HCT116 (cell line): Measurements from ENCODE around the gene IRF2BP1. TPM values are rescaled to one million over a fixed set of nuclear protein-coding genes. Genes with fewer than 3 reads are reported as not detected.

ENCODE experiments used
- ATAC-seq: fragments of 200-7000 bp; cut with Tn5 transposase; 2 replicates; pipeline ENCODE4 v1.9.1; 2020; ENCODE audit warnings: mild to moderate bottlenecking, moderate library complexity
- BruUV-seq: library from RNA; stranded (reverse); fragments of 400-500 nt; replicated peaks from 2 replicates; lab custom pipeline; 2021; lab: Mats Ljungman, UMichigan
- CTCF ChIA-PET: fragments of 300-600 bp; sonication (Branson Sonifier 250); formaldehyde crosslinking; loops from one replicate; lab custom pipeline; 2021; ENCODE audit warnings: antibody characterized with exemption; lab: Charles Lee
- POLR2A ChIA-PET: fragments of 300-600, 350-600 bp; sonication (Branson Sonifier 250); formaldehyde crosslinking; loops from one replicate; lab custom pipeline; 2021; ENCODE audit warnings: antibody characterized with exemption; lab: Charles Lee
- RAD21 ChIA-PET, 2 experiments: fragments of 300-600 bp; sonication (Branson Sonifier 250); formaldehyde crosslinking; loops; one replicate each; lab custom pipeline; 2023; ENCODE audit warnings: low total read pairs in 2 of 2; ENCODE audit not compliant: uncharacterized antibody in 2 of 2, unreplicated experiment in 2 of 2, low non-redundant PET in 1 of 2; lab: Charles Lee
- DNase-seq: peaks from one replicate; pipeline ENCODE4 v3.0.0-alpha.2; 2010; ENCODE audit warnings: low read depth, low spot score
- H2AFZ ChIP-seq: fragments of 200-600 bp; shearing (Covaris generic), sonication (generic); 2 replicates; pipeline ENCODE4 v1.6.1; 2017; ENCODE audit warnings: low read depth, mixed run types, mixed read lengths, antibody characterized with exemption, low read length; ENCODE audit not compliant: poor library complexity, severe bottlenecking
- H3K27ac ChIP-seq: 2 replicates; pipeline ENCODE4 v1.5.1; 2012; ENCODE audit warnings: low read depth, low read length
- H3K27me3 ChIP-seq: fragments of 200-600 bp; sonication (generic); 2 replicates; pipeline ENCODE4 v1.6.1; 2016; ENCODE audit warnings: mixed run types, low read length, mixed read lengths; ENCODE audit not compliant: insufficient read depth
- H3K36me3 ChIP-seq, 2 experiments: fragments of 200-500 bp in 1 of 2; fragments of 200-600 bp in 1 of 2; sonication (Bioruptor generic) in 1 of 2; sonication (generic) in 1 of 2; 2 replicates each; pipeline versions ENCODE4 v1.5.1 to v1.6.1; 2014 to 2016; ENCODE audit warnings: low read length in 2 of 2, inconsistent platforms in 1 of 2, mixed read lengths in 1 of 2, mixed run types in 1 of 2; ENCODE audit not compliant: insufficient read depth in 2 of 2, control insufficient read depth in 1 of 2
- H3K4me1 ChIP-seq, 2 experiments: fragments of 200-600 bp in 1 of 2; sonication (generic) in 1 of 2; 2 replicates each; pipeline versions ENCODE4 v1.5.1 to v1.6.1; 2012 to 2017; ENCODE audit warnings: low read length in 2 of 2, inconsistent platforms in 1 of 2, mild to moderate bottlenecking in 1 of 2, mixed read lengths in 1 of 2, mixed run types in 1 of 2, moderate library complexity in 1 of 2; ENCODE audit not compliant: insufficient read depth in 2 of 2, control insufficient read depth in 1 of 2
- H3K4me2 ChIP-seq: fragments of 200-600 bp; sonication (generic); 2 replicates; pipeline ENCODE4 v1.6.1; 2017; ENCODE audit warnings: mixed run types, low read length, mixed read lengths
- H3K4me3 ChIP-seq, 2 experiments: fragments of 200-600 bp in 1 of 2; sonication (generic) in 1 of 2; replicated peaks in 1 of 2; 2 replicates each; pipeline ENCODE4 v1.5.1; 2011 to 2016; ENCODE audit warnings: low read length in 2 of 2, control low read depth in 1 of 2, low read depth in 1 of 2, mild to moderate bottlenecking in 1 of 2, mixed read lengths in 1 of 2, mixed run types in 1 of 2
- H3K79me2 ChIP-seq: fragments of 200-600 bp; sonication (generic); 2 replicates; pipeline ENCODE4 v1.6.1; 2017; ENCODE audit warnings: mild to moderate bottlenecking, mixed run types, low read length, moderate library complexity, mixed read lengths; ENCODE audit not compliant: insufficient read depth
- H3K9ac ChIP-seq: fragments of 200-600 bp; sonication (generic); 2 replicates; pipeline ENCODE4 v1.6.1; 2016; ENCODE audit warnings: low read length, mixed read lengths
- H3K9me2 ChIP-seq: fragments of 200-600 bp; sonication (generic), shearing (Covaris generic); 2 replicates; pipeline ENCODE4 v1.6.1; 2017; ENCODE audit warnings: mixed run types, mild to moderate bottlenecking, moderate library complexity; ENCODE audit not compliant: insufficient read depth
- H3K9me3 ChIP-seq, 2 experiments: fragments of 200-500 bp in 1 of 2; fragments of 200-600 bp in 1 of 2; sonication (Bioruptor generic) in 1 of 2; sonication (generic) in 1 of 2; 2 replicates each; pipeline ENCODE4 v1.6.1; 2014 to 2017; ENCODE audit warnings: low read length in 2 of 2, mixed read lengths in 2 of 2, inconsistent platforms in 1 of 2, low read depth in 1 of 2, mild to moderate bottlenecking in 1 of 2, mixed run types in 1 of 2, moderate library complexity in 1 of 2; ENCODE audit not compliant: control insufficient read depth in 1 of 2, insufficient read depth in 1 of 2
- H4K20me1 ChIP-seq: fragments of 200-600 bp; sonication (generic), shearing (Covaris generic); 2 replicates; pipeline ENCODE4 v1.6.1; 2017; ENCODE audit warnings: mixed run types, mild to moderate bottlenecking, moderate library complexity; ENCODE audit not compliant: insufficient read depth
- CBX3 ChIP-seq: IDR thresholded peaks from 2 replicates; pipeline ENCODE4 v1.6.1; 2012; ENCODE audit warnings: low read depth
- POLR2A ChIP-seq: IDR thresholded peaks from 2 replicates; pipeline ENCODE4 v1.7.0; 2011; ENCODE audit warnings: borderline replicate concordance; ENCODE audit not compliant: insufficient read depth, insufficient read length; ENCODE audit errors: extremely low read depth
- TCF7L2 ChIP-seq: IDR thresholded peaks from 2 replicates; pipeline ENCODE4 v1.7.0; 2011; ENCODE audit warnings: borderline replicate concordance, inconsistent platforms; ENCODE audit not compliant: insufficient read depth, insufficient read length; ENCODE audit errors: extremely low read depth
- ZFX ChIP-seq: fragments of 450-650 bp; IDR thresholded peaks from 2 replicates; pipeline ENCODE4 v1.6.1; 2017
- ZNF274 ChIP-seq: fragments of 200-500 bp; sonication (Bioruptor generic); IDR thresholded peaks from 2 replicates; pipeline ENCODE4 v1.6.1; 2014; ENCODE audit warnings: mild to moderate bottlenecking, low read depth, low read length, inconsistent platforms
- intact Hi-C: fragments of 100-400 bp; cut with micrococcal nuclease; formaldehyde crosslinking; loops from 2 replicates; pipeline ENCODE4 v1.10.0; 2022
- total RNA-seq: library from RNA; stranded (reverse); gene quantifications from one replicate; pipeline ENCODE4 v1.2.1, GENCODE V29; 2021; ENCODE audit not compliant: unreplicated experiment
- TF ChIP-seq, protein P1 (sequence below): IDR thresholded peaks from 2 replicates; pipeline ENCODE4 v1.6.1; 2012; ENCODE audit warnings: low read depth

The IRF2BP1 gene
- total RNA-seq, 1 experiment from 2014 or later: 33.9 TPM

DNA sequence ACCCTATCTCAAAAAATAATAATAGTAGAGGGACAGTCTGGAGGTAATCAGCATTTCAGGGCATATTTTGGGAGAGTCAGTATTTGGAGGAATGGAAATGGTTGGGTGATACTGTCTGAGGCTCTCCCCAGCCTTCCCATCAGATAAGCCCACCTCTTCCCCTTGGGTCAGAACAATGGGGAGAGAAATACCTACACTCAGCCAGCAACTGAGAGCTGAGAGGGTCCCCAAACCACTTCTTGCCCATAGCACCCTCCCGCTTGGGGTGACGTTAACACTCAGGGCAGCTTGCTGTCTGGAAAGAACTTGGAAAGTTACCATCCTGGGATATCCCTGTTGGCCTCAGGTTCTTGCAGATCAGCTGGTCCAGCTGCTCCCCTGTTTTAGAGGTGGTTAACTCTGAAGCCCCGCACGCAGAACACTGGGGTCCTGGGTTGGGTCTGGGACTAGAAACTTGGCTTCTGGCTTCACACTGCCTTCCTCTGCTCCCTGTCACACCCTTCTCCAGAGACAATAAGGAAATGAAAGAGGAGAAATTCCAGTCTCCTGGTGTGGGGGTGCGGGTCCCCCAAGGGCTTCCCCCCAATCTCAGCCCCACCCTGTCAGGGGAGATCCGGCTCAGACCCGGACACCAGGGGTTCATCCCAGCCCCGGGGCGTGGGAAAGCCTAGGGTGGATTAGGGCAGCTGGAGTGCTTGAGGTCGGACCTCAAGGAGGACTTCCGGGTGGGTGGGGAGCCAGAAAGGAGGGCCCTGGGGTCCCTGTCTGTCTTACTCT lies 19.4 kb downstream of the IRF2BP1 start:
- Histone ChIP-seq H4K20me1 (no peaks in the 10 kb centered on the region), H3K9me3 (no peaks in the 10 kb centered on the region), H3K4me1 (peaks cover 6 to 36% of the 10 kb centered on the region in 2 experiments; a peak in 3 of 4 replicates), H3K36me3 (no peaks in the 10 kb centered on the region), H3K27ac (no peak overlapping the region), H3K27me3 (no peaks in the 10 kb centered on the region), H3K79me2 (peaks cover 13% of the 10 kb centered on the region), H3K9me2 (no peaks in the 10 kb centered on the region), H2AFZ (no peak overlapping the region), H3K9ac (no peak overlapping the region), H3K4me3 (no peak overlapping the region), H3K4me2 (no peak overlapping the region)
- ChIA-PET POLR2A (no interaction called here), RAD21 (no interaction called here), CTCF (interaction anchor here (2.4 kb wide), 1 partner anchor 162 kb away, joined by 5 read pairs; no protein-coding TSS in a partner anchor)
- no peak for TF ChIP-seq CBX3
- intact Hi-C loops: no loop called here
- no TSS peak for BruUV-seq
- no peak for ATAC-seq
- DNase-seq: no peak

DNA sequence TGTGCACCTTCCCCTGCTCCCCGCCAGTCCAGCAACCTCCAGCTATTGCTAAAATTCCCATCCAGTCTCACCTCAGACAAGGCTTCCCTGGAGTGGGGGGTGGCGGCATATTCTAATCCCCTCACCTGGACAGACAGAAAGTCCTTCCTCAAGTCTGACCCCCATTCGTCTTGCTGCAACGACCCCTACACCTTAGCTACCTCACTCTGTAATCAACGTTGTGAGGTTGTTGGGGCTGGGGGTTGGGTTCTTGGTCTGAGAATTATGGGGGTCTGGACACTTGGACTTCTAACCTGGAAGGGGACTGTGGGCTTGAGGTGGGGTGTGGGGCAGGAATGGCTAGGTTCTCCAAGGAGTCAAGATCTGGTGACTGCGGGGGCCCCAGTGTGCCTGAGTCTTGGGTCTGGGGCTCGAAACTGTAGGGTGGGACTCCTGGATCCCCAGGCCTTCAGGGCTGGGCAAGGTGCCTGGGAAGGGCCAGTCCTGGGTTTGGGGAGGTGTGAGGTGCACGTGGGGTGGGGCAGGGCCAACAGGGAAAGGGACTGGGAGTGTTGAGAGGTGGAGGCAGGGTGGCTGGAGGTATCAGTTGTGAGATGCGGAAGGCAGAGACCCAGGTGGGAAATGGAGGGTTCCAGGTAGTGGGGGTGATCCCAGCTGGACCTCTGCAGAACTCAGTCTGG lies 20.5 kb downstream of the IRF2BP1 start:
- POLR2A ChIA-PET: interaction anchor here (2.6 to 2.9 kb wide), 2 partner anchors 16 to 21 kb away, joined by 13 to 24 read pairs; partner anchors contain the start of gene IRF2BP1
- Histone ChIP-seq H3K4me2 (peak overlapping the region; percentile 81), H3K4me1 (peaks cover 11 to 35% of the 10 kb centered on the region in 2 experiments), H3K4me3 (no peak overlapping the region; a peak in 1 of 4 replicates), H3K36me3 (peaks cover 2 to 3% of the 10 kb centered on the region in 2 experiments; a peak in 1 of 4 replicates), H3K27ac (no peak overlapping the region), H2AFZ (no peak overlapping the region), H3K27me3 (no peaks in the 10 kb centered on the region), H4K20me1 (no peaks in the 10 kb centered on the region), H3K9me2 (no peaks in the 10 kb centered on the region), H3K79me2 (peaks cover 25% of the 10 kb centered on the region), H3K9me3 (no peaks in the 10 kb centered on the region)
- no TSS peak for BruUV-seq
- CTCF ChIA-PET: interaction anchor here (1.2 to 3.6 kb wide), 4 partner anchors 16 to 164 kb away, joined by 3 to 45 read pairs (median 16); partner anchors contain the start of gene IRF2BP1
- RAD21 ChIA-PET: no interaction called here
- DNase-seq: no peak
- ATAC-seq: no peak
- intact Hi-C loops: no loop called here
- no peak for TF ChIP-seq ZNF274
- TF ChIP-seq, protein P1, sequence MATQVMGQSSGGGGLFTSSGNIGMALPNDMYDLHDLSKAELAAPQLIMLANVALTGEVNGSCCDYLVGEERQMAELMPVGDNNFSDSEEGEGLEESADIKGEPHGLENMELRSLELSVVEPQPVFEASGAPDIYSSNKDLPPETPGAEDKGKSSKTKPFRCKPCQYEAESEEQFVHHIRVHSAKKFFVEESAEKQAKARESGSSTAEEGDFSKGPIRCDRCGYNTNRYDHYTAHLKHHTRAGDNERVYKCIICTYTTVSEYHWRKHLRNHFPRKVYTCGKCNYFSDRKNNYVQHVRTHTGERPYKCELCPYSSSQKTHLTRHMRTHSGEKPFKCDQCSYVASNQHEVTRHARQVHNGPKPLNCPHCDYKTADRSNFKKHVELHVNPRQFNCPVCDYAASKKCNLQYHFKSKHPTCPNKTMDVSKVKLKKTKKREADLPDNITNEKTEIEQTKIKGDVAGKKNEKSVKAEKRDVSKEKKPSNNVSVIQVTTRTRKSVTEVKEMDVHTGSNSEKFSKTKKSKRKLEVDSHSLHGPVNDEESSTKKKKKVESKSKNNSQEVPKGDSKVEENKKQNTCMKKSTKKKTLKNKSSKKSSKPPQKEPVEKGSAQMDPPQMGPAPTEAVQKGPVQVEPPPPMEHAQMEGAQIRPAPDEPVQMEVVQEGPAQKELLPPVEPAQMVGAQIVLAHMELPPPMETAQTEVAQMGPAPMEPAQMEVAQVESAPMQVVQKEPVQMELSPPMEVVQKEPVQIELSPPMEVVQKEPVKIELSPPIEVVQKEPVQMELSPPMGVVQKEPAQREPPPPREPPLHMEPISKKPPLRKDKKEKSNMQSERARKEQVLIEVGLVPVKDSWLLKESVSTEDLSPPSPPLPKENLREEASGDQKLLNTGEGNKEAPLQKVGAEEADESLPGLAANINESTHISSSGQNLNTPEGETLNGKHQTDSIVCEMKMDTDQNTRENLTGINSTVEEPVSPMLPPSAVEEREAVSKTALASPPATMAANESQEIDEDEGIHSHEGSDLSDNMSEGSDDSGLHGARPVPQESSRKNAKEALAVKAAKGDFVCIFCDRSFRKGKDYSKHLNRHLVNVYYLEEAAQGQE: no peak
- no peak for TF ChIP-seq TCF7L2
- no peak for TF ChIP-seq ZFX
- TF ChIP-seq POLR2A: no peak
- TF ChIP-seq, all 23 proteins: peak for 0
- H3K9ac ChIP-seq: no peak overlapping the region
